ENCODE results near the gene CPEB1.
"Not testable (repeated sequence)": the region's sequence is repeated elsewhere in the genome, so short reads cannot be mapped to it uniquely, and the experiment has no call there.

Gene CPEB1

DNA sequence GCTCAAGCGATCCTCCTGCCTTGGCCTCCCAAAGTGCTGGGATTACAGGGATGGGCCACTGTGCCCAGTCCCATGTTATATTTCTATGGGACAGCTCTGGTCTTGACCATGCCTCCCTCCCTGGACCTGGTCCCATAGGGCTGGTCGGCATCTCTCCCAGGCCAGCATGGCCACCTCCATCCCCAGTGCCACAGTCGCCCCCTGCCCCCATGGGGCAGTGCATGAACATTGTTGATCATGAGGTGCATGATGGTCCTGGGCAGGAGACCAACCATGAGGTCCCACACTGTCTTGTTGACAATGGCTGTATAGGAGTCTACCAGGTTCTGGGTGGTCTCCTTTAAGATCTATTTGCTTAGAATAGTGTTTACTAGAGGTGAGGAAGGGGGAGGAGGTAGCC lies 113.4 kb downstream of the CPEB1 start:
- no peak overlapping the region for H3K4me3 ChIP-seq (ENCODE audit: control insufficient read depth, low read depth, low read length)

DNA sequence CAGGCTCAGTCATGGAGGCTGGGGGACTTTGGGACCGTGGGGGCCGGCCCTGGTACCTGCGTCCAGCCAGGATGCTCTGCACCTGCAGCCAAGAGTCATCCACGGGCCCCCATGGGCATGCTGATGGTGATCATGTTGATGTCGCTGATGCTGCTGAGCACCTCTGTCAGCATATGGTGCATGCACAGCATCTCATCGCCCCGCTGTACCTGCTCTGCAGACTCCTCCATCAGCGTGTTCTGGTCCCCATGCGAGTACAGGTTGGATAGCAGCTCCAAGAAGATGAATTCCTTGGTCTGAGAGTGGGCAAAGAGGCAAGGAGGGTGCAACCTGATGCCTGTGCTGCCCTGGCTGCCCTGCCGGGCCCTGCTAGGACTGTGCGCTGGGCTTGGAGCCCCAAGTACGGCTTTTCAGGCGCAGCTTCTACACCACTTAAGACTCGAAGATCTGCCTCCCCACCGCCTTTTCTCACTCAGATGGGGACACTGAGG lies 114.1 kb downstream of the CPEB1 start:
- no peak for DNase-seq (ENCODE audit: low read depth)
- TF ChIP-seq, protein P1, sequence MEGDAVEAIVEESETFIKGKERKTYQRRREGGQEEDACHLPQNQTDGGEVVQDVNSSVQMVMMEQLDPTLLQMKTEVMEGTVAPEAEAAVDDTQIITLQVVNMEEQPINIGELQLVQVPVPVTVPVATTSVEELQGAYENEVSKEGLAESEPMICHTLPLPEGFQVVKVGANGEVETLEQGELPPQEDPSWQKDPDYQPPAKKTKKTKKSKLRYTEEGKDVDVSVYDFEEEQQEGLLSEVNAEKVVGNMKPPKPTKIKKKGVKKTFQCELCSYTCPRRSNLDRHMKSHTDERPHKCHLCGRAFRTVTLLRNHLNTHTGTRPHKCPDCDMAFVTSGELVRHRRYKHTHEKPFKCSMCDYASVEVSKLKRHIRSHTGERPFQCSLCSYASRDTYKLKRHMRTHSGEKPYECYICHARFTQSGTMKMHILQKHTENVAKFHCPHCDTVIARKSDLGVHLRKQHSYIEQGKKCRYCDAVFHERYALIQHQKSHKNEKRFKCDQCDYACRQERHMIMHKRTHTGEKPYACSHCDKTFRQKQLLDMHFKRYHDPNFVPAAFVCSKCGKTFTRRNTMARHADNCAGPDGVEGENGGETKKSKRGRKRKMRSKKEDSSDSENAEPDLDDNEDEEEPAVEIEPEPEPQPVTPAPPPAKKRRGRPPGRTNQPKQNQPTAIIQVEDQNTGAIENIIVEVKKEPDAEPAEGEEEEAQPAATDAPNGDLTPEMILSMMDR (IDR thresholded peaks at IDR 0.05; ENCODE audit: control insufficient read depth, insufficient read depth, low read depth, low read length, missing control alignments): no peak
- no peak overlapping the region for H3K4me3 ChIP-seq (ENCODE audit: control insufficient read depth, low read depth, low read length)

More for the DNA sequence above, 113.4 kb downstream of the CPEB1 start:
- DNase-seq (ENCODE audit: low read depth): no peak
- TF ChIP-seq, protein P1 (IDR thresholded peaks at IDR 0.05; ENCODE audit: control insufficient read depth, insufficient read depth, low read depth, low read length, missing control alignments): no peak

DNA sequence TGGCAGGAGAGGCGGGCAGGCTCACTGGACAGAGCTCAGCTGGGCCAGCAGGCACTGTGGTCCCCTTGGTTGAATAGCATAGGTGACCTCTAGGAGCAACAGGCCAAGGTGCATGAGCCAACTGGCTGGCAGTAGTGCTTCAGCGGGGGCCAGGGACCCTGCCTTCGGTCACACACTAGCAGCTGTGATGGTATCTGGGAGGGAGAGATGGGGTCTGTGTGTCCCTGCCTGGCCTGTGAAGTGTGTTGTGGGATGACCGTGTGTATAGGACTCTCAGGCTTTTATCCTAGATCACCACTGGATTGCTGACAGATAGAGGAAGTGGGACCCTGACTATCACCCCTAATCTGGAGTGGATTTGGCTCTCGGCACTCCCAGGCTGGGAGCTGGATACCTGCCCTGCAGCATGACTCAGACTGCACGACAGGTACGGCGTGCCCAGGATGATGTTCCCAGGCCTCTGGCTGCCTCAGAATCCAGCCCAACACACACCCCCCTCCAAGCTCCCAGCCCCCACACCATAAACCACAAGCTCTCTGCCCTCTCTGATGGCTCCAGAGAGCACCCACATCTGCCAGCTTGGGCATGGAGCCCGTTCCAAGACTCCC lies 114.7 kb downstream of the CPEB1 start:
- no peak overlapping the region for H3K4me3 ChIP-seq (ENCODE audit: control insufficient read depth, low read depth, low read length)
- TF ChIP-seq, protein P1 (IDR thresholded peaks at IDR 0.05; ENCODE audit: control insufficient read depth, insufficient read depth, low read depth, low read length, missing control alignments): no peak
- DNase-seq (ENCODE audit: low read depth): no peak

DNA sequence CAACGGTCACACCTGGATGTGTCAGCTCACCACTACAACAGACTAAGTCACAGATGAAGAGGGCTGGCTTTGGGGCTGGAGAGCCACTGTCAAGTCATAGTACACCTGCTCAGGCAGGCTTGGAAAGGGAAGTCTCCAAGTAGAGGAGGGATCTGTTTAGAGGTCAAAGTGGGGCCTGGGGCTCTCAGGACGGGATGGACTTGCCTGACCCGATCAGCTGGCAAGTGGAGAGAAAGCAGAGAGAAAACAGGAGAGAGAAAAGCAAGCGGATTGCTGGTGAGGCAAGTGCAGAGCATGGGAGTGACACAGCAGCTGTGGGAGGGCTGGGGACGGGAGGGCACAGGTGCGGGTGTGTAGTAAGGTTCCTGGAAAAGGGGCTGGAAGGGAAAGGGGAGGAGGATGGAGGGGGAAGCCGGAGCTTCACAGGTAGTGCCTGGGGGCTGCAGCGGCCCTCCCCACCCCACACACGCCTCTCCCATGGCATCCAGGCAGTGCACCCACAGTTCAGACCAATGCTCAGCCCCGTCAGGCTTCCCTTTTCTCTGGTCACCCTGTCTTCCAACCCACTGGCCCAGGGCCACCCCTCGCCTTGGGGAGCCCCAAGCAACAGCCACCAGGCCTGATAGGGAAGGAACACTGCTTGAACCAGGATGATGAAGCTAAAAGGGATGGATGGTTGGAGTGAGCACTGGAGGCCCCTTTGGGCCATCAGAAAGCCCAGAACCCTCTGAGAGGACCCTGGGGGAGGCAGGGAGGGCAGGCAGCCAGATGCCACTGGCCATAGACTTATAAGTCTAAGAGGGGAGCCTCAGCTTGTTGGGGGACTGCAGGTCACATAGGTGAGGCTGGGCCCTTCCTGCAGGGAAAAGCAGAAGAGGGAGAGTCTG lies 115.4 kb downstream of the CPEB1 start:
- no peak overlapping the region for H3K4me3 ChIP-seq (ENCODE audit: control insufficient read depth, low read depth, low read length)
- TF ChIP-seq, protein P1 (IDR thresholded peaks at IDR 0.05; ENCODE audit: control insufficient read depth, insufficient read depth, low read depth, low read length, missing control alignments): no peak
- no peak for DNase-seq (ENCODE audit: low read depth)

DNA sequence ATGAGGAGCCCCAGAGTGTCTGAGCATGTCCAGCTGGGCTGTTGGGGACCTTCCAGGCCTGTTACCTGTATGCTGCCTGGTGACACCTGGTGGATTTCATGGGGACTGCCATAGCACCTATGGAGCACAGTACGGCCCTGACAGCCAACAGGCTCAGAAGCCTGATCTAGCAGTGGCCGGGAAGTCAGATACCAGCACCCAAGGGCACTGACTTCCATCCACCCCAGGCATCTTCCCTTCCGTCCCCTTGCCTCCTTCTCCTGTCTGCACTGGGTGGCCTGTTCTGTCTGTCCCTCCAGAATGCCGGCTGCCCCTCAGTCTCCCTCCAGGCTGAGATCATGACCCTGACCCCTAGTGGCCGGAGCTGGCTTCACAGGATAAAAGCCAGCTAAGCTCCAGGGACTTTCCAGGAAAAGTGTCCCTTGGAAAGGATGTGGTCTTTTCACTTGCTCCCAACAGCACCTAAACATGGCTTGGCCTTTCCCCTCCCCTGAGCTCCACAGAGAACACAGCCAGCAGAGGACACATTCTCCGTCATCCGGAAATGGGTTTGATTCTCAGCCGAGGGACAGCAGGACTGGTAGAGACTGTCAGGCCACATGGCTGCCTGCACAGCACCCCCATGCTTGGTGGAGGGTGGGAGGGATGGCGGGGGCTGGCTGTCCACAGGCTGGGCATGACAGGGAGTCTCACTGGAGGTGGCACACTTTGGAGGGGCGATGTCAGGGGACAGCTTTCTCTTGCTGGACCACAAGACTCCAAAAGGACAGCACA lies 116.4 kb downstream of the CPEB1 start:
- no peak for DNase-seq (ENCODE audit: low read depth)
- TF ChIP-seq, protein P1 (IDR thresholded peaks at IDR 0.05; ENCODE audit: control insufficient read depth, insufficient read depth, low read depth, low read length, missing control alignments): peak; percentile 83
- peak overlapping the region; percentile 19 for H3K4me3 ChIP-seq (ENCODE audit: control insufficient read depth, low read depth, low read length)

DNA sequence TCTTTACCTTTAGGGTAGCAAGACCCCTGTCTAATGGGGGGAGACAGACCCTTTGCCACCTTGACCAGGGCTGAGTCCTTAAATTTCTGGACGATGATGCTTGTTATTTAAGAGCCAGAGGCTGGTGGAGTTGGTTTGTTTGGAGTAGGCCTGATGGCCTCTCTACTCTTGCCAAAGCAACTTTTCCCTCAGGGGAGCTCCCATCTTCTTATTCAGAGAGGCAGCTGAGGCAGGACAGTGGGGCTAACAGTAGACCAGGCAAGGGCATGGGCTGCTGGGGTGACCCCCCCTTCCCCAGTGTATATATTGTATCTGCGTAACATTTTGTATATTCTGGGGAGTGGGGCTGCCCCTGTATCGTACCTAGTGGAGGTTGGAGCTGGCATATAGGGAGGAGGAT lies 117.2 kb downstream of the CPEB1 start:
- TF ChIP-seq, protein P1 (IDR thresholded peaks at IDR 0.05; ENCODE audit: control insufficient read depth, insufficient read depth, low read depth, low read length, missing control alignments): no peak
- no peak overlapping the region for H3K4me3 ChIP-seq (ENCODE audit: control insufficient read depth, low read depth, low read length)
- no peak for DNase-seq (ENCODE audit: low read depth)

DNA sequence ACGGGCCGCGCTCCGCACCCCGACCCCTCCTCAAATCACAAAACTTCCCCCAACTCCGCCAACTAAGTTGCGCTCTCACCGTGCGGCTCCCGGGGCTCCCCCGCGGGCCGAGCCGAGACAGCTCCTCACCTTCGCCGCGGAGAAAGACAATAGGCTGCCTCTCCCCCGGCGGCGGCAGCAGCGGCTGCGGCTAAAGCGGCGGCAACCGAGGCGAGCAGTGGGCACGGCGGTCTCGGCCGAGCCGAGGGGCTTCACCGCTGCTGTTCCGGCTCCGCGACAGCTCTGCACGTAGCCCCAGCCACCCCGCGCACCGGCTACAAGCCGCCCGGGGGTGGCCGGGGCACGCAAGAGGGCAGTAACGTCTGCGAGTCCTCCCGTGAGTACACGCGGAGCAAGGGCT lies 133.6 kb downstream of the CPEB1 start:
- not testable (repeated sequence) for H3K4me3 ChIP-seq (ENCODE audit: control insufficient read depth, low read depth, low read length); DNase-seq (ENCODE audit: low read depth)

DNA sequence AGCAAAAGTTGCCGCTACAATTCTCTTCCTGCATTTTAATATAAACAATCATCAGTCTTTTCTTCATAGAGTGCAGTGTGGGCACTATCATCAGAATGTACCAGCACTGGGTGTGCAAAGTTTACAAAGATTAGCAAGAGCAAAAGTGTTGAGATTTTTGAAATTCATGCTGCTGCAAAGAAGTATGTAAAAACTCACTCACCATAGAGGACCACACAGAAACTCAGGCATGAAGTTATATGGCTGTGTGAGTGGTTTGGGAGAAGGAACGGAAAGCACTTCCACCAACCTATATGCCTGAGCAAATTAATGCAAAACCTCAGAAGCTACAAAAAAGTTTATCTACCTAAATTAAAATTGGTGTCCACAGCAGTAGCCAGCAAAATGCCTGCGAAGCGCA lies 139.5 kb downstream of the CPEB1 start:
- not testable (repeated sequence) for H3K4me3 ChIP-seq (ENCODE audit: control insufficient read depth, low read depth, low read length); DNase-seq (ENCODE audit: low read depth)

DNA sequence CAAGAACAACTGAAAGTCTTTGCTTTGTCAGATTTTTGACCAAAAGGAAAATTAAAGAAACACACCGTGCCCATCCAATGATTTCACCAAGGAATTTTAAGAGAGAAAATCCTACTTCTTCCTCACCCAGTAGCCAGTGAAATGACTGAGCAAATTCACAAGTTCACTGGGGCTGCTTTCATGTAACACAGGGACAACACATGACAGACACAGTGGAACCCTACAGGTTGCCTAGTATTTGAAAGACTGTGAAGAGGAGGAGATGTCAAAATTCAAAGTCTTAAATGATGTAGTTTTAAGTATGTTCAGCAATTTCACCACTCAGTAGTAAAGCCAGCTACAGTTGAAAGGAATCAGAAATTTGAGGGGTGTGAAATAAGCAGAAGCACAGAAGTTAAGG lies 140.1 kb downstream of the CPEB1 start:
- H3K4me3 ChIP-seq (ENCODE audit: control insufficient read depth, low read depth, low read length); DNase-seq (ENCODE audit: low read depth): not testable (repeated sequence)

DNA sequence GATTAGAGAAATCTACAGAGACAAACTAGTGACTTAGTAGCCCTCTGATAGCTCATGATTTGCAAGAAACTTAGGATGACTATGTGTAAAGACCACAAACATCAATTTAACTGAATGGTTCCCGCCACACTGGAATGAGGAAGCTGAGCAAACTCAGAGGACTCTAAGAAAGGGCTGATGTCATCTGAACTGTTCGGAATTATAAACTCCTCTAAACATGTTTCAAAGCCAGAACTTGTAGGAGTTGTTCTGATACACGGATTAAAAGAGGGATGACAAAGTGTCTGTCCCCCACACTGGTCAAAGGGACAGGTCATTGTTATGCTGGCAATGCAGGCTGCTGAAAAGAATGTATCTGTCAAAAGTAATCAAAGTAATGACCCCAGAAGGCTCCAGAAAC lies 141.3 kb downstream of the CPEB1 start:
- not testable (repeated sequence) for H3K4me3 ChIP-seq (ENCODE audit: control insufficient read depth, low read depth, low read length); DNase-seq (ENCODE audit: low read depth)
